Endothelial cell (in vitro differentiated cells): Measurements from ENCODE around the gene PCDHGB1. TPM values are rescaled to one million over a fixed set of nuclear protein-coding genes. Genes with fewer than 3 reads are reported as not detected.

Source experiments
- DNase-seq: peaks from one replicate; pipeline ENCODE4 v3.0.0; 2021; ENCODE audit warnings: low spot score
- H3K27ac Mint-ChIP-seq: one replicate; pipeline ENCODE4 v1.8.0; 2021; ENCODE audit warnings: mixed read lengths, inconsistent platforms; ENCODE audit not compliant: unreplicated experiment
- H3K27me3 Mint-ChIP-seq: one replicate; pipeline ENCODE4 v1.8.0; 2021; ENCODE audit warnings: mild to moderate bottlenecking, moderate library complexity, mixed read lengths, inconsistent platforms; ENCODE audit not compliant: unreplicated experiment
- H3K36me3 Mint-ChIP-seq: one replicate; pipeline ENCODE4 v1.8.0; 2021; ENCODE audit warnings: mild to moderate bottlenecking, low read depth, mixed read lengths, inconsistent platforms; ENCODE audit not compliant: unreplicated experiment
- H3K4me1 Mint-ChIP-seq: one replicate; pipeline ENCODE4 v1.8.0; 2021; ENCODE audit warnings: mild to moderate bottlenecking, mixed read lengths, inconsistent platforms; ENCODE audit not compliant: unreplicated experiment
- H3K4me3 Mint-ChIP-seq: one replicate; pipeline ENCODE4 v1.8.0; 2021; ENCODE audit warnings: mild to moderate bottlenecking, mixed read lengths, inconsistent platforms; ENCODE audit not compliant: unreplicated experiment
- H3K9me3 Mint-ChIP-seq: one replicate; pipeline ENCODE4 v1.8.0; 2021; ENCODE audit warnings: mixed read lengths, inconsistent platforms; ENCODE audit not compliant: unreplicated experiment
- CTCF ChIP-seq: fragments of 200-600 bp; sonication (generic); IDR thresholded peaks from one replicate; pipeline ENCODE4 v1.5.0; 2021; ENCODE audit warnings: antibody characterized with exemption; ENCODE audit not compliant: unreplicated experiment
- total RNA-seq: library from RNA; stranded (reverse); fragmentation: NEBNext Ultra II Directional; extraction: Animal tissue kit (Norgen Biotek cat#: 25700); gene quantifications from one replicate; pipeline ENCODE4 v1.2.1, GENCODE V29; 2021; ENCODE audit not compliant: unreplicated experiment

Gene PCDHGB1
- total RNA-seq, 1 donor from 2014 or later: 3.1 TPM

DNA sequence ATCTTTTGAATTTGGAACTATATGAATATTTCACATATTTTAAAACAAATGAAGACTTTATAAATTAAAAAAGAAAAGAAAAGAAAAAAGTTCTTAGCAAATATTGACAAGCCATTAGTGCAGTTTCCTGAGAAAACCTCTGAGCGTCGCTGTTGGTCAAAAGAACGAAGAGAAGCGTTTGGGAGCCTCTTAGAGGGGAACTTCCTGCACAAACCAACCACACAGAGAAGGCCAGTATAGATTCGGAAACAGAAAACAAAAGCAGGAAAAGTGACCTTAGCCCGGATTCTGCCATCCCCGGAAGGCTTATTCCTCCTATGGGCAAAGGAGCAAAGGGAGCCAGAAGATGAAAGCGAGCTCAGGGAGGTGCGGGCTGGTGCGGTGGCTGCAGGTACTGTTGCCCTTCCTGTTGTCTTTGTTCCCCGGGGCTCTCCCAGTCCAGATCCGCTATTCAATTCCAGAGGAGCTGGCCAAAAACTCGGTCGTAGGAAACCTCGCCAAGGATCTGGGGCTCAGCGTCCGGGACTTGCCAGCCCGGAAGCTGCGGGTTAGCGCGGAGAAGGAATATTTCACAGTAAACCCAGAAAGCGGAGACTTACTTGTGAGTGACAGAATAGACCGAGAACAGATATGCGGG lies 10.0 kb downstream of the PCDHGB1 start, which contains the start of gene PCDHGB2:
PCDHGB2 (plus strand) TSS at position 205 of the 637 bp plus-strand sequence; CDS start at position 347, 142 bp downstream.
- Mint-ChIP-seq H3K27me3 (peaks cover 15% of the 10 kb centered on the region), H3K4me3 (peak within 1 kb of the TSS; percentile 70), H3K9me3 (peaks cover 44% of the 10 kb centered on the region), H3K4me1 (peaks cover 23% of the 10 kb centered on the region), H3K27ac (peak within 1 kb of the TSS; percentile 95), H3K36me3 (peaks cover 67% of the 10 kb centered on the region)
- peak; percentile 63 for TF ChIP-seq CTCF
- peak; percentile 26 for DNase-seq

- H3K4me1 Mint-ChIP-seq: peaks cover 23% of the 10 kb centered on the region
- H3K9me3 Mint-ChIP-seq: peaks cover 51% of the 10 kb centered on the region
- no peak for DNase-seq
- H3K27ac Mint-ChIP-seq: peak overlapping the region; percentile 67
- peaks cover 18% of the 10 kb centered on the region for H3K27me3 Mint-ChIP-seq
- peaks cover 68% of the 10 kb centered on the region for H3K36me3 Mint-ChIP-seq
- peak overlapping the region; percentile 70 for H3K4me3 Mint-ChIP-seq
- TF ChIP-seq CTCF: no peak
These were observed 10.8 kb downstream of the PCDHGB1 start for GRCh38 chr5:141360685-141361084.

- Mint-ChIP-seq H3K9me3 (peaks cover 44% of the 10 kb centered on the region), H3K36me3 (peaks cover 62% of the 10 kb centered on the region), H3K4me3 (peak overlapping the region; percentile 68), H3K4me1 (peaks cover 23% of the 10 kb centered on the region), H3K27ac (no peak overlapping the region), H3K27me3 (peaks cover 14% of the 10 kb centered on the region)
- TF ChIP-seq CTCF: no peak
- no peak for DNase-seq
These were observed 12.8 kb downstream of the PCDHGB1 start for GRCh38 chr5:141362719-141363118.

DNA sequence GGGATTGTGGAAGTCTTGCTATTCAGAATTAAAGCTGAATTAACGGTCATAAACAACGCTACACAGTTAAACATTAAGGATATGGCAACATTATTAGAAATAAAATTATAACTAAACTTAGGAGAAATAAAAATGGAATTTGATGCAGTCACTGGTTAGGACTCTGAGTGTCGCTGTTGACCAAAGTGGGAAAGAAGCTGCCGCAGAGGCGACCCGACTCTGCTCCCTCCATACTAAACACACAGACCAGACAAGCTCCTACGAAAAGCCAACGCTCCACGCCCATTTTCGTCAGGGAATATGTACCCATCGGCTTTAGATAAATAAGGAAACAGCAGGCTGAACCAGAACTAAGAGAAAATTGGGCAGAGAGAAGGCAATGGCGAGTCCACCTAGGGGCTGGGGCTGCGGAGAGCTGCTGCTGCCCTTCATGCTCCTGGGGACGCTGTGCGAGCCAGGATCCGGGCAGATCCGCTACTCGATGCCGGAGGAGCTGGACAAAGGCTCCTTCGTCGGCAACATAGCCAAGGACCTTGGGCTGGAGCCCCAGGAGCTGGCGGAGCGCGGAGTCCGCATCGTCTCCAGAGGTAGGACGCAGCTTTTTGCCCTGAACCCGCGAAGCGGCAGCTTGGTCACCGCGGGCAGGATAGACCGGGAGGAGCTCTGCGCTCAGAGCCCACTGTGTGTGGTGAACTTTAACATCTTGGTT lies 14.2 kb downstream of the PCDHGB1 start, which contains the start of gene PCDHGA5:
PCDHGA5 (plus strand) TSS at position 211 of the 709 bp plus-strand sequence; CDS start at position 380, 169 bp downstream.
- peaks cover 62% of the 10 kb centered on the region for H3K36me3 Mint-ChIP-seq
- peaks cover 44% of the 10 kb centered on the region for H3K9me3 Mint-ChIP-seq
- no peak within 1 kb of the TSS for H3K27ac Mint-ChIP-seq
- no peak for TF ChIP-seq CTCF
- DNase-seq: no peak
- peaks cover 18% of the 10 kb centered on the region for H3K4me1 Mint-ChIP-seq
- peaks cover 14% of the 10 kb centered on the region for H3K27me3 Mint-ChIP-seq
- peak within 1 kb of the TSS; percentile 21 for H3K4me3 Mint-ChIP-seq
